Measurements from ENCODE around the gene ZNF697. TPM values are rescaled to one million over a fixed set of nuclear protein-coding genes. Genes with fewer than 3 reads are reported as not detected.
A peak's percentile ranks its signal among the peaks of the same experiment; 100 is the strongest.

The ZNF697 gene
- total and polyA plus RNA-seq, 2 of the 4 experiments (the other 2 are of a cell fraction), result 6.2 to 10.2 TPM

GRCh38 chr1:119611701-119612113 is 36.4 kb downstream of the ZNF697 start:
- ChIA-PET POLR2A (ENCODE audit: unreplicated experiment) (no interaction called here), CTCF (interaction anchor here (0.6 to 2.5 kb wide), 5 partner anchors 34 to 66 kb away, joined by 3 to 11 read pairs (median 3); partner anchors contain the start of gene ZNF697)
- H3K18ac ChIP-seq (ENCODE audit: low read depth, low read length), result no peak overlapping the region
- dilution Hi-C loops (cut with HindIII; ENCODE audit: low sequenced_read_pairs, unreplicated experiment) (no loop called here), in situ Hi-C loops (cut with MboI; ENCODE audit: low sequenced_read_pairs) (no loop called here), intact Hi-C loops (cut with micrococcal nuclease) (no loop called here)
- H3K9me1 ChIP-seq (ENCODE audit: insufficient read depth, low read length), result no peaks in the 10 kb centered on the region
- no peak overlapping the region for H2AK5ac ChIP-seq (ENCODE audit: low read depth, low read length)
- H3K27ac ChIP-seq (ENCODE audit: insufficient read depth, low read length), result no peak overlapping the region
- DNase-seq (no peak), ATAC-seq (ENCODE audit: low read depth) (peak; percentile 38; the same call in 1 of the 2 replicates)
- no peak overlapping the region for H3K23ac ChIP-seq (ENCODE audit: low read depth, low read length)
- H2BK20ac ChIP-seq (ENCODE audit: low read depth, low read length), result no peak overlapping the region
- no peak overlapping the region for H3K9ac ChIP-seq (ENCODE audit: low read depth, low read length)
- H2AFZ ChIP-seq (replicated peaks; ENCODE audit: low read length, poor library complexity), result peak overlapping the region; percentile 21
- no peak overlapping the region for H3K56ac ChIP-seq (ENCODE audit: extremely low read depth, insufficient read depth, low read length)
- no peak overlapping the region for H3K4me3 ChIP-seq (ENCODE audit: insufficient read depth, low read depth, low read length)
- no peak overlapping the region for H3K4ac ChIP-seq (ENCODE audit: low read depth, low read length)
- BruUV-seq (replicated peaks), result no TSS peak
- H2BK120ac ChIP-seq (ENCODE audit: low read depth, low read length), result no peak overlapping the region
- no peaks in the 10 kb centered on the region for H3K4me1 ChIP-seq (ENCODE audit: control insufficient read depth, insufficient read depth, low read length)
- H4K91ac ChIP-seq (ENCODE audit: insufficient read depth, low read depth, low read length), result no peak overlapping the region
- H2BK5ac ChIP-seq (ENCODE audit: low read depth, low read length, poor library complexity, severe bottlenecking), result no peak overlapping the region
- no peaks in the 10 kb centered on the region for H3K36me3 ChIP-seq (ENCODE audit: control insufficient read depth, insufficient read depth, low read length)
- 65% methylated on average over 5 of the region's 8 CpGs; no CpG with 5 or more reads in 1 of the 2 experiments for WGBS, 2 experiments (ENCODE audit: extremely low coverage in 2 of 2, insufficient read length in 1 of 2)
- peaks cover 3% of the 10 kb centered on the region; the same call in 1 of the 2 replicates for H3K27me3 ChIP-seq (ENCODE audit: control insufficient read depth, insufficient read depth, low read length)
- H4K20me1 ChIP-seq (ENCODE audit: insufficient read depth, low read length), result peaks cover 6% of the 10 kb centered on the region; the same call in 1 of the 2 replicates
- TF ChIP-seq SMC3 (IDR thresholded peaks at IDR 0.05; ENCODE audit: low read depth, low read length) (peak; percentile 53), MXI1 (IDR thresholded peaks at IDR 0.05; ENCODE audit: borderline replicate concordance, low read depth, low read length) (no peak), USF2 (IDR thresholded peaks at IDR 0.05; ENCODE audit: low read depth, low read length) (peak; percentile 11; the same call in 1 of the 2 replicates), RAD21 (IDR thresholded peaks at IDR 0.05; ENCODE audit: low read length) (peak; percentile 69), CEBPB (IDR thresholded peaks at IDR 0.05; ENCODE audit: low read depth, low read length) (no peak), CHD1 (IDR thresholded peaks at IDR 0.05; ENCODE audit: low read depth, low read length) (no peak), CTCF (conservative IDR thresholded peaks at IDR 0.05; ENCODE audit: low read depth, low read length) (peak; percentile 65)
- H4K8ac ChIP-seq (ENCODE audit: low read depth in 2 of 2, low read length in 2 of 2), result no peak overlapping the region
- no peaks in the 10 kb centered on the region for H3K79me1 ChIP-seq (ENCODE audit: low read depth in 1 of 2, low read length in 2 of 2)
- H2BK15ac ChIP-seq (ENCODE audit: low read depth, low read length), result no peak overlapping the region
- H3K9me3 ChIP-seq (ENCODE audit: control insufficient read depth, insufficient read depth, low read length), result no peaks in the 10 kb centered on the region
- H3K14ac ChIP-seq (replicated peaks; ENCODE audit: low read depth, low read length), result no peak overlapping the region
- peak overlapping the region; percentile 37 for H2AK9ac ChIP-seq (replicated peaks; ENCODE audit: low read depth, low read length, poor library complexity)
- H3K4me2 ChIP-seq (ENCODE audit: low read depth, low read length), result no peak overlapping the region
- no peak overlapping the region for H4K5ac ChIP-seq (ENCODE audit: low read depth, low read length)

All from IMR-90 (cell line).